Measurements from ENCODE around the gene AGFG2. TPM values are rescaled to one million over a fixed set of nuclear protein-coding genes. Genes with fewer than 3 reads are reported as not detected.

AGFG2 gene
- total RNA-seq, 1 experiment from 2014 or later: 6.7 TPM

DNA sequence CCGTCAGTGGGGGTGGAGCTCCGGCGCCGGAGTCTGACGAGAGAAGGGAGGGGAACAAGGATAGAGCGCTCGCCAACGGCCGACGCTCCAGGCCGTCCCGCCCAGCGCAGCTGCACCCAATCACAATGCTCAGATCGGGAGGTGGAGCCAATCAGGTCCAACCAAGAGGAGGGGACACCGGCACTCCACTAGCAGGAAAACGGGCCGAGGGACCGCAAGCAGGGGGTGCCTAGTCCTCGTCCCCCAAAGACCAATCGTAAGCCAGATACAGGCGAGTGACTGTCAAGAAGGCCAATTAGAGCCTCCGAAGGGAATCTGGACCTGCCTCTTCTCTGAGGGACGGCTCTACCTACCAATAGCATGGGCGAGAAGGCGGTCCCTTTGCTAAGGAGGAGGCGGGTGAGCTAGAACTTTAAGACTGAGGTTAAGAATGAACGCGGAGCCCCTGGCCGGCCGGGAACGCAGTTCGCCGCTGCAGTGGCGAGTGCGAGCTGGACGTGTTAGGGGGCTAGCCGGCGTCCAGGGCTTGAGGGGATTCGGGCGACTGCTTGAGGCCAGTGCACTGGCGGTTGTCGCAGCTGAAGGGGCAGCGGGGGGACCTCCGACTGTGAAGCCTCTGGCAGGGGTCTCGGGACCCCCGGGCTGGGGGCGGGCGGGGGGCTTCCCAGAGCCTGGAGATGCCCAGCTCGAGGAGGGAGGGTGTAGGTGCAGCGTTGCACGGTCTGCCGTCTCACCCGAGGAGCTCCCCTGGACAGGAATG is 47.4 kb downstream of the AGFG2 start, which contains the start of gene FBXO24:
FBXO24 (plus strand) TSS at position 63 of the 760 bp plus-strand sequence; CDS start at position 361, 298 bp downstream.
- Histone ChIP-seq H3K9me3 (ENCODE audit: low read length) (no peaks in the 10 kb centered on the region), H3K4me1 (ENCODE audit: low read length) (peaks cover 32% of the 10 kb centered on the region), H3K9me2 (replicated peaks; ENCODE audit: insufficient read depth, low read length) (no peaks in the 10 kb centered on the region), H3K27me3 (ENCODE audit: low read length) (no peaks in the 10 kb centered on the region), H3K9ac (ENCODE audit: low read length) (peak within 1 kb of the TSS; percentile 97), H3K36me3 (ENCODE audit: insufficient read depth, low read length) (no peaks in the 10 kb centered on the region), H3K4me3 (ENCODE audit: low read length) (peak within 1 kb of the TSS; percentile 95), H4K20me1 (ENCODE audit: insufficient read depth, low read depth, low read length) (no peaks in the 10 kb centered on the region; the same call in 1 of the 2 replicates), H3K27ac (ENCODE audit: low read length) (peak within 1 kb of the TSS; percentile 89), H2AFZ (ENCODE audit: low read length) (peak within 1 kb of the TSS; percentile 84), H3K79me2 (ENCODE audit: low read length) (peaks cover 21% of the 10 kb centered on the region), H3K4me2 (ENCODE audit: low read depth, low read length, poor library complexity, severe bottlenecking) (peak within 1 kb of the TSS; percentile 97)
- DNase-seq: peak; percentile 100

DNA sequence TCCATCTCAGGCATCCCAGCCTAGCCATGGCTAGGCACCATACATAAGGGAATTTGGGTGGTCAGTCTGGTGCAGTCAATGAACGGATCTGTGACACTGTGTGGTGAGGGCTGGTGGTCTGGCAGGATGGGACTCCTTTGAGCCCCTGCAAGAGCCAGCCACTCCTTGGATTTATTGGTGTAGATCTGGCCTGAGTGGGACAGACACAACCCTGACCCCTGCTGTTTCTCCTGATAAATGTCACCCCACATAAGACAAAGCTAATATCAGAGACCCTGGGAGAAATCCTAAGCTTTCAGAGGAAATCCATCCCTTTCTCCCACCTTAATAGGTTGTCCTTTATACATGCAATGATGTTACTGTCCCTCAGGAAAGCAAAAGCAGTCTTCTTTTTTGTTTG is 49.4 kb downstream of the AGFG2 start:
- peaks cover 26% of the 10 kb centered on the region for H3K4me1 ChIP-seq (ENCODE audit: low read length)
- no peak overlapping the region for H3K27ac ChIP-seq (ENCODE audit: low read length)
- H3K9ac ChIP-seq (ENCODE audit: low read length): no peak overlapping the region
- H3K27me3 ChIP-seq (ENCODE audit: low read length): no peaks in the 10 kb centered on the region
- H3K4me2 ChIP-seq (ENCODE audit: low read depth, low read length, poor library complexity, severe bottlenecking): no peak overlapping the region
- no peak overlapping the region for H2AFZ ChIP-seq (ENCODE audit: low read length)
- H3K79me2 ChIP-seq (ENCODE audit: low read length): peaks cover 15% of the 10 kb centered on the region
- H3K36me3 ChIP-seq (ENCODE audit: insufficient read depth, low read length): no peaks in the 10 kb centered on the region
- H4K20me1 ChIP-seq (ENCODE audit: insufficient read depth, low read depth, low read length): no peaks in the 10 kb centered on the region; the same call in 1 of the 2 replicates
- no peak for DNase-seq
- no peaks in the 10 kb centered on the region for H3K9me2 ChIP-seq (replicated peaks; ENCODE audit: insufficient read depth, low read length)
- no peaks in the 10 kb centered on the region for H3K9me3 ChIP-seq (ENCODE audit: low read length)
- no peak overlapping the region for H3K4me3 ChIP-seq (ENCODE audit: low read length)

DNA sequence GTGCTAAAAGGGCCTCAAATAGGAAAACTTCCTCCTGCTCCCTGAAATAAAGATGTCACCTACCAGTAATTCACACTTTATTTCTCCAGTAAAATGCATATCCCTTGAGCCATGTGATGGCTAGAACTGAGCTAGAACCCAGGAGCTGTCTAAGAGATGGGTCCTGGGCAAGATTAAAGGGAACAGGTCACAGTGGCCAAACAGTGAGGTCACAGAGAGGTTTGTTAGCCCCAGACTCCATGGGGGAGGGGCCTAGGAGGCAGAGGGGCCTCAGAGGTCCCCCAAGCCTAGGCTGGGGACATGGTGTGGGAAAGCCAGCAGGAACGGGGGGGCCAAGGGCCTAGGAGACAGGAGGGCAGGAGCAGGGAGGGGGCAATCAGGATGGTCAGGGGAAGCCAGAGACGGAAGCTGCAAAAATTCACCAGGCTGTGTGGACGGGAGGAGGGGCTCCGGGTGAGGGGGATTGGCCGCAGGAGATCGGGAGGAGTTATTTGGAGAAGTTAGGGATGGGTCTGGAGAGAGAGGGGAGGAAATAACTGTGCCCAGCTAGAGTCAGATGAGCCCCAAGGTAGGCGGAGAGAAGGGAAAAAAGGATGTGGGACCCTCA is 50.4 kb downstream of the AGFG2 start:
- Histone ChIP-seq H2AFZ (ENCODE audit: low read length) (no peak overlapping the region), H4K20me1 (ENCODE audit: insufficient read depth, low read depth, low read length) (no peaks in the 10 kb centered on the region; the same call in 1 of the 2 replicates), H3K27me3 (ENCODE audit: low read length) (no peaks in the 10 kb centered on the region), H3K79me2 (ENCODE audit: low read length) (peaks cover 12% of the 10 kb centered on the region), H3K9ac (ENCODE audit: low read length) (no peak overlapping the region), H3K4me1 (ENCODE audit: low read length) (peaks cover 16% of the 10 kb centered on the region), H3K4me2 (ENCODE audit: low read depth, low read length, poor library complexity, severe bottlenecking) (no peak overlapping the region), H3K4me3 (ENCODE audit: low read length) (no peak overlapping the region), H3K9me2 (replicated peaks; ENCODE audit: insufficient read depth, low read length) (no peaks in the 10 kb centered on the region), H3K36me3 (ENCODE audit: insufficient read depth, low read length) (no peaks in the 10 kb centered on the region), H3K27ac (ENCODE audit: low read length) (no peak overlapping the region), H3K9me3 (ENCODE audit: low read length) (no peaks in the 10 kb centered on the region)
- DNase-seq: no peak

DNA sequence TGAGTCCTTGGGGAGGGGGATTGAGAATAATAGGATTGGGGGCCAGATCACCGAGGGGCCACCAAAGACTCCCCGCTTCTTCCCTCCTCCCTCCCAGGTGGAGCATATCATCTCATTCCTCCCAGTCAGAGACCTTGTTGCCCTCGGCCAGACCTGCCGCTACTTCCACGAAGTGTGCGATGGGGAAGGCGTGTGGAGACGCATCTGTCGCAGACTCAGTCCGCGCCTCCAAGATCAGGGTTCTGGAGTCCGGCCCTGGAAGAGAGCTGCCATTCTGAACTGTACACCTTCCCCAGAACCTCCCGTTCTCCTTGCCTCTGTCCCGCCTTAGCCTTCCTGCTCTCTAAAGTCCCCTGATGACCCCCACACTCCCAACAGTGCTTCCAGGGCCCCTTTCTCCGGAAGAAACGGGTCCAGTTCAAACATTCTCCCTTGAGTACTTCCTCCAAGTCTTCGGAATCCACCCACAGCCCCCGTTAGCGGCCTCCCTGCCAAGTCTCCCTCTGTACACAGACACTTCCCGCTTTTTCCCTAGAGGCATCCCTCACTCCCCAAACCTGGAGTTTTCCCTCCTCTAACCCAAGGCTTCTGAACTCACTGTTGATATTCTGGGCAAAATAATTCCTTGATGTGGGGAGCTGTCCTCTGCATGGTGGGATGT is 51.2 kb downstream of the AGFG2 start:
- Histone ChIP-seq H3K79me2 (ENCODE audit: low read length) (peaks cover 4% of the 10 kb centered on the region), H3K9me3 (ENCODE audit: low read length) (no peaks in the 10 kb centered on the region), H3K9me2 (replicated peaks; ENCODE audit: insufficient read depth, low read length) (no peaks in the 10 kb centered on the region), H4K20me1 (ENCODE audit: insufficient read depth, low read depth, low read length) (no peaks in the 10 kb centered on the region; the same call in 1 of the 2 replicates), H2AFZ (ENCODE audit: low read length) (no peak overlapping the region), H3K27ac (ENCODE audit: low read length) (no peak overlapping the region), H3K4me2 (ENCODE audit: low read depth, low read length, poor library complexity, severe bottlenecking) (no peak overlapping the region), H3K4me1 (ENCODE audit: low read length) (peaks cover 9% of the 10 kb centered on the region; the same call in 1 of the 2 replicates), H3K9ac (ENCODE audit: low read length) (no peak overlapping the region), H3K36me3 (ENCODE audit: insufficient read depth, low read length) (no peaks in the 10 kb centered on the region), H3K27me3 (ENCODE audit: low read length) (no peaks in the 10 kb centered on the region), H3K4me3 (ENCODE audit: low read length) (no peak overlapping the region)
- no peak for DNase-seq

DNA sequence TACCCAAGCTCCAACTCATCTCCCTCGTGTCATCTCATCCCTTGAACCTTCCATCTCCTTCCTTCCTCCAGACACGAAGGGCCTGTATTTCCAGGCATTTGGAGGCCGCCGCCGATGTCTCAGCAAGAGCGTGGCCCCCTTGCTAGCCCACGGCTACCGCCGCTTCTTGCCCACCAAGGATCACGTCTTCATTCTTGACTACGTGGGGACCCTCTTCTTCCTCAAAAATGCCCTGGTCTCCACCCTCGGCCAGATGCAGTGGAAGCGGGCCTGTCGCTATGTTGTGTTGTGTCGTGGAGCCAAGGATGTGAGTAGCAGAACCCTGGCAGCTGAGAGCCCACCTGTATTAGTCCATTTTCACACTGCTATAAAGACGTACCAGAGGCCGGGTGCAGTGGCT is 52.6 kb downstream of the AGFG2 start:
- H3K4me1 ChIP-seq (ENCODE audit: low read length): peaks cover 5% of the 10 kb centered on the region; the same call in 1 of the 2 replicates
- H3K9me2 ChIP-seq (replicated peaks; ENCODE audit: insufficient read depth, low read length): no peaks in the 10 kb centered on the region
- H2AFZ ChIP-seq (ENCODE audit: low read length): no peak overlapping the region
- H3K27ac ChIP-seq (ENCODE audit: low read length): no peak overlapping the region
- no peaks in the 10 kb centered on the region for H3K27me3 ChIP-seq (ENCODE audit: low read length)
- H3K36me3 ChIP-seq (ENCODE audit: insufficient read depth, low read length): no peaks in the 10 kb centered on the region
- no peaks in the 10 kb centered on the region for H4K20me1 ChIP-seq (ENCODE audit: insufficient read depth, low read depth, low read length)
- no peak for DNase-seq
- no peak overlapping the region for H3K4me3 ChIP-seq (ENCODE audit: low read length)
- no peaks in the 10 kb centered on the region for H3K79me2 ChIP-seq (ENCODE audit: low read length)
- H3K9ac ChIP-seq (ENCODE audit: low read length): no peak overlapping the region
- no peak overlapping the region for H3K4me2 ChIP-seq (ENCODE audit: low read depth, low read length, poor library complexity, severe bottlenecking)
- H3K9me3 ChIP-seq (ENCODE audit: low read length): no peaks in the 10 kb centered on the region

DNA sequence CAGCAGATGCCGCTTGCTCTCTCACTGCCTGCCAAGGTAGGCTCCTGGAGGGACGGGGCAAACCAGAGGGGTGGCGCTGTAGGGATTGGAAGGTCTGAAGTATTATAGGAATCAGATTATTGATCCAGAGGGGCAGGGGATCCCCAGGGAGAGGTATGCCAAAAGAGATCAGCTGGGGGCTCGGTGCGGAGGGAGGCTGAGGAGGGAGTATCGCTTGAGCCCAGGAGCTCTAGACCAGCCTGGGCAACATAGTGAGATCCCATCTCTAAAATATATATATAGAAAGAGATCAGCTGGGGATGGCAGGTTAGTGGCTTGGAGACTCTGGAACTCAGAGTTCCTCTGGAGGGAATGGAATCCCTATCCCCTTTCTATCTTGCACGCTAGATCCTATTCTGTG is 56.2 kb downstream of the AGFG2 start:
- no peaks in the 10 kb centered on the region for H3K36me3 ChIP-seq (ENCODE audit: insufficient read depth, low read length)
- H3K9ac ChIP-seq (ENCODE audit: low read length): no peak overlapping the region
- H3K27me3 ChIP-seq (ENCODE audit: low read length): no peaks in the 10 kb centered on the region
- H2AFZ ChIP-seq (ENCODE audit: low read length): no peak overlapping the region
- H3K9me3 ChIP-seq (ENCODE audit: low read length): no peaks in the 10 kb centered on the region
- no peak for DNase-seq
- peaks cover 2% of the 10 kb centered on the region for H3K4me1 ChIP-seq (ENCODE audit: low read length)
- no peak overlapping the region for H3K4me3 ChIP-seq (ENCODE audit: low read length)
- no peak overlapping the region for H3K4me2 ChIP-seq (ENCODE audit: low read depth, low read length, poor library complexity, severe bottlenecking)
- H3K9me2 ChIP-seq (replicated peaks; ENCODE audit: insufficient read depth, low read length): no peaks in the 10 kb centered on the region
- no peaks in the 10 kb centered on the region for H4K20me1 ChIP-seq (ENCODE audit: insufficient read depth, low read depth, low read length)
- no peak overlapping the region for H3K27ac ChIP-seq (ENCODE audit: low read length)
- no peaks in the 10 kb centered on the region for H3K79me2 ChIP-seq (ENCODE audit: low read length)

DNA sequence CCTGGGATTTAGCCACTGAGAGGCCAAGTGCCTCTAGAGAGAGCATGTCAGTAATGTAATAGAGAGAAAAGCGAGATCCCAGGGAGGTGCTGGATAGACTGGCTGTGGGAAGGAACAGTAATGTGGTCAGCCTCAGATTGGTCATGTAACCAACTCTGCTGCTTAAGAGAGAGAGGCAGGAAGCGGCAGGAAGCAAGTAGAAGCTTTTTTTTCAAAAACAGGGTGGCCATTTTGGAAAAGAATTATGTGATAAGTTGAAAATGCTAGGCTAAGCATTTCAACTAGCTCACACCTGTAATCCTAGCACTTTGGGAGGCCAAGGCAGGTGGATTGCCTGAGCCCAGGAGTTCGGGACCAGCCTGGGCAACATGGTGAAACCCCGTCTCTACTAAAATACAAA is 59.4 kb downstream of the AGFG2 start:
- no peak for DNase-seq
- Histone ChIP-seq H3K9me3 (ENCODE audit: low read length) (no peaks in the 10 kb centered on the region), H3K9me2 (replicated peaks; ENCODE audit: insufficient read depth, low read length) (no peaks in the 10 kb centered on the region), H2AFZ (ENCODE audit: low read length) (no peak overlapping the region), H3K4me1 (ENCODE audit: low read length) (peaks cover 13% of the 10 kb centered on the region), H3K36me3 (ENCODE audit: insufficient read depth, low read length) (no peaks in the 10 kb centered on the region), H3K4me2 (ENCODE audit: low read depth, low read length, poor library complexity, severe bottlenecking) (no peak overlapping the region), H3K9ac (ENCODE audit: low read length) (no peak overlapping the region), H3K27ac (ENCODE audit: low read length) (no peak overlapping the region), H3K4me3 (ENCODE audit: low read length) (no peak overlapping the region), H4K20me1 (ENCODE audit: insufficient read depth, low read depth, low read length) (no peaks in the 10 kb centered on the region), H3K27me3 (ENCODE audit: low read length) (no peaks in the 10 kb centered on the region), H3K79me2 (ENCODE audit: low read length) (no peaks in the 10 kb centered on the region)

Data from Karpas-422 (cell line).